ENCODE results near the gene KCNJ18.
"Not testable (repeated sequence)": the region's sequence is repeated elsewhere in the genome, so short reads cannot be mapped to it uniquely, and the experiment has no call there.

- TF ChIP-seq CTCF (conservative IDR thresholded peaks at IDR 0.05 in 1 of 2, IDR thresholded peaks at IDR 0.05 in 1 of 2; ENCODE audit: low read depth in 1 of 2, low read length in 2 of 2); EZH2 (IDR thresholded peaks at IDR 0.05; ENCODE audit: low read length, missing control alignments): not testable (repeated sequence)
Observed at GRCh38 chr17:21724216-21725006, 32.1 kb downstream of the KCNJ18 start.
